ENCODE results near the gene ADGRD1. TPM values are rescaled to one million over a fixed set of nuclear protein-coding genes. Genes with fewer than 3 reads are reported as not detected.

ADGRD1 gene
- total RNA-seq, 3 donors from 2014 or later: 0.45 TPM; not detected in 2

GRCh38 chr12:131141514-131141913 lies 187.8 kb downstream of the ADGRD1 start:
- ATAC-seq: no peak
- Mint-ChIP-seq H3K36me3 (ENCODE audit: insufficient read depth) (no peaks in the 10 kb centered on the region), H3K4me1 (ENCODE audit: low read depth) (no peaks in the 10 kb centered on the region), H3K4me3 (no peak overlapping the region), H3K27me3 (ENCODE audit: low read depth) (peaks cover 2% of the 10 kb centered on the region), H3K9me3 (no peaks in the 10 kb centered on the region)
- DNase-seq: no peak

- ATAC-seq (no peak), DNase-seq (no peak)
- no peaks in the 10 kb centered on the region for H3K4me1 Mint-ChIP-seq (ENCODE audit: low read depth)
- H3K27me3 Mint-ChIP-seq (ENCODE audit: low read depth): no peaks in the 10 kb centered on the region
- no peaks in the 10 kb centered on the region for H3K36me3 Mint-ChIP-seq (ENCODE audit: insufficient read depth)
- no peaks in the 10 kb centered on the region for H3K9me3 Mint-ChIP-seq
- H3K4me3 Mint-ChIP-seq: no peak overlapping the region
Observed at GRCh38 chr12:131142891-131143657, 189.4 kb downstream of the ADGRD1 start.

GRCh38 chr12:131146173-131146675 lies 192.5 kb downstream of the ADGRD1 start:
- Mint-ChIP-seq H3K27me3 (ENCODE audit: low read depth) (no peaks in the 10 kb centered on the region), H3K36me3 (ENCODE audit: insufficient read depth) (no peaks in the 10 kb centered on the region), H3K4me1 (ENCODE audit: low read depth) (no peaks in the 10 kb centered on the region), H3K9me3 (peaks cover 8% of the 10 kb centered on the region), H3K4me3 (no peak overlapping the region)
- DNase-seq: no peak
- ATAC-seq: no peak

GRCh38 chr12:131147293-131147692 lies 193.6 kb downstream of the ADGRD1 start:
- H3K4me1 Mint-ChIP-seq (ENCODE audit: low read depth): no peaks in the 10 kb centered on the region
- DNase-seq (no peak), ATAC-seq (no peak)
- no peak overlapping the region for H3K4me3 Mint-ChIP-seq
- H3K9me3 Mint-ChIP-seq: peaks cover 9% of the 10 kb centered on the region
- H3K36me3 Mint-ChIP-seq (ENCODE audit: insufficient read depth): no peaks in the 10 kb centered on the region
- H3K27me3 Mint-ChIP-seq (ENCODE audit: low read depth): peaks cover 3% of the 10 kb centered on the region

GRCh38 chr12:131147894-131148293 lies 194.2 kb downstream of the ADGRD1 start:
- no peaks in the 10 kb centered on the region for H3K4me1 Mint-ChIP-seq (ENCODE audit: low read depth)
- H3K36me3 Mint-ChIP-seq (ENCODE audit: insufficient read depth): no peaks in the 10 kb centered on the region
- H3K9me3 Mint-ChIP-seq: peaks cover 9% of the 10 kb centered on the region
- no peak overlapping the region for H3K4me3 Mint-ChIP-seq
- peaks cover 6% of the 10 kb centered on the region for H3K27me3 Mint-ChIP-seq (ENCODE audit: low read depth)
- ATAC-seq (no peak), DNase-seq (no peak)

- H3K9me3 Mint-ChIP-seq: peaks cover 9% of the 10 kb centered on the region
- H3K36me3 Mint-ChIP-seq (ENCODE audit: insufficient read depth): no peaks in the 10 kb centered on the region
- ATAC-seq (no peak), DNase-seq (no peak)
- no peaks in the 10 kb centered on the region for H3K4me1 Mint-ChIP-seq (ENCODE audit: low read depth)
- H3K4me3 Mint-ChIP-seq: no peak overlapping the region
- peaks cover 16% of the 10 kb centered on the region for H3K27me3 Mint-ChIP-seq (ENCODE audit: low read depth)
Observed at GRCh38 chr12:131151558-131152345, 198.0 kb downstream of the ADGRD1 start.

- Mint-ChIP-seq H3K4me1 (ENCODE audit: low read depth) (no peaks in the 10 kb centered on the region), H3K36me3 (ENCODE audit: insufficient read depth) (no peaks in the 10 kb centered on the region), H3K27me3 (ENCODE audit: low read depth) (peaks cover 19% of the 10 kb centered on the region), H3K4me3 (no peak overlapping the region), H3K9me3 (peaks cover 9% of the 10 kb centered on the region)
- DNase-seq (no peak), ATAC-seq (no peak)
Observed at GRCh38 chr12:131152587-131152986, 198.9 kb downstream of the ADGRD1 start.

- Mint-ChIP-seq H3K9me3 (peaks cover 9% of the 10 kb centered on the region), H3K4me3 (no peak overlapping the region), H3K36me3 (ENCODE audit: insufficient read depth) (no peaks in the 10 kb centered on the region), H3K4me1 (ENCODE audit: low read depth) (no peaks in the 10 kb centered on the region), H3K27me3 (ENCODE audit: low read depth) (peaks cover 19% of the 10 kb centered on the region)
- no peak for DNase-seq
- no peak for ATAC-seq
Observed at GRCh38 chr12:131153016-131153415, 199.3 kb downstream of the ADGRD1 start.

GRCh38 chr12:131153956-131154355 lies 200.2 kb downstream of the ADGRD1 start:
- Mint-ChIP-seq H3K36me3 (ENCODE audit: insufficient read depth) (no peaks in the 10 kb centered on the region), H3K4me1 (ENCODE audit: low read depth) (no peaks in the 10 kb centered on the region), H3K4me3 (no peak overlapping the region), H3K9me3 (peaks cover 9% of the 10 kb centered on the region), H3K27me3 (ENCODE audit: low read depth) (peaks cover 19% of the 10 kb centered on the region)
- ATAC-seq (no peak), DNase-seq (no peak)

- Mint-ChIP-seq H3K36me3 (ENCODE audit: insufficient read depth) (no peaks in the 10 kb centered on the region), H3K27me3 (ENCODE audit: low read depth) (peaks cover 19% of the 10 kb centered on the region), H3K4me1 (ENCODE audit: low read depth) (no peaks in the 10 kb centered on the region), H3K9me3 (peaks cover 9% of the 10 kb centered on the region), H3K4me3 (no peak overlapping the region)
- no peak for DNase-seq
- ATAC-seq: no peak
Observed at GRCh38 chr12:131155131-131155530, 201.4 kb downstream of the ADGRD1 start.

- ATAC-seq: no peak
- Mint-ChIP-seq H3K36me3 (ENCODE audit: insufficient read depth) (no peaks in the 10 kb centered on the region), H3K4me3 (no peak overlapping the region), H3K9me3 (no peaks in the 10 kb centered on the region), H3K4me1 (ENCODE audit: low read depth) (no peaks in the 10 kb centered on the region), H3K27me3 (ENCODE audit: low read depth) (peaks cover 14% of the 10 kb centered on the region)
- DNase-seq: no peak
Observed at GRCh38 chr12:131157743-131158142, 204.0 kb downstream of the ADGRD1 start.

- no peaks in the 10 kb centered on the region for H3K4me1 Mint-ChIP-seq (ENCODE audit: low read depth)
- H3K27me3 Mint-ChIP-seq (ENCODE audit: low read depth): peaks cover 6% of the 10 kb centered on the region
Observed at GRCh38 chr12:131159660-131160059, 206.0 kb downstream of the ADGRD1 start.

GRCh38 chr12:131162113-131162512 lies 208.4 kb downstream of the ADGRD1 start:
- Mint-ChIP-seq H3K36me3 (ENCODE audit: insufficient read depth) (no peaks in the 10 kb centered on the region), H3K27me3 (ENCODE audit: low read depth) (peaks cover 20% of the 10 kb centered on the region), H3K9me3 (no peaks in the 10 kb centered on the region), H3K4me1 (ENCODE audit: low read depth) (no peaks in the 10 kb centered on the region), H3K4me3 (no peak overlapping the region)
- no peak for DNase-seq
- no peak for ATAC-seq

More at GRCh38 chr12:131159660-131160059, 206.0 kb downstream of the ADGRD1 start:
- no peak for DNase-seq
- Mint-ChIP-seq H3K36me3 (ENCODE audit: insufficient read depth) (no peaks in the 10 kb centered on the region), H3K4me3 (no peak overlapping the region), H3K9me3 (no peaks in the 10 kb centered on the region)
- ATAC-seq: no peak

GRCh38 chr12:131163189-131163738 lies 209.6 kb downstream of the ADGRD1 start:
- Mint-ChIP-seq H3K27me3 (ENCODE audit: low read depth) (peaks cover 23% of the 10 kb centered on the region), H3K36me3 (ENCODE audit: insufficient read depth) (no peaks in the 10 kb centered on the region), H3K4me3 (no peak overlapping the region), H3K4me1 (ENCODE audit: low read depth) (no peaks in the 10 kb centered on the region), H3K9me3 (no peaks in the 10 kb centered on the region)
- DNase-seq (no peak), ATAC-seq (no peak)

All from activated T-cell treated with anti-CD3 and anti-CD28 coated beads, Interleukin-2, amount 50 U/mL, for 4 hours (primary cell).